HepG2 (cell line): ENCODE measurements around the gene MINDY3. TPM values are rescaled to one million over a fixed set of nuclear protein-coding genes. Genes with fewer than 3 reads are reported as not detected.

Experiments used
- FOXO1 ChIP-seq: sonication (generic); formaldehyde crosslinking; IDR thresholded peaks from 2 replicates; pipeline ENCODE4 v1.4.0; 2020; ENCODE audit warnings: missing genetic modification reagents
- MAZ ChIP-seq, 2 experiments: sonication (generic) in 1 of 2; formaldehyde crosslinking in 1 of 2; IDR thresholded peaks; 2 replicates each; pipeline versions ENCODE4 v1.5.0 to v1.6.1; 2012 to 2020; ENCODE audit warnings: low read depth in 2 of 2, mild to moderate bottlenecking in 2 of 2, borderline replicate concordance in 1 of 2, improper control_type of control experiment in 1 of 2, low read length in 1 of 2, missing genetic modification reagents in 1 of 2, moderate library complexity in 1 of 2
- NFKBIZ ChIP-seq: IDR thresholded peaks from 2 replicates; pipeline ENCODE4 v1.6.1; 2018; ENCODE audit warnings: missing genetic modification reagents, missing compliant biosample characterization
- NKX3-1 ChIP-seq: sonication (generic); formaldehyde crosslinking; IDR thresholded peaks from 2 replicates; pipeline ENCODE4 v1.5.0; 2020; ENCODE audit warnings: missing genetic modification reagents
- PAF1 ChIP-seq: IDR thresholded peaks from 2 replicates; pipeline ENCODE4 v1.6.1; 2016; ENCODE audit warnings: missing genetic modification reagents, missing compliant biosample characterization
- RBM39 ChIP-seq: fragments of 200-400 bp; formaldehyde crosslinking; IDR thresholded peaks from one replicate; pipeline ENCODE4 v1.6.1; 2018; ENCODE audit warnings: antibody characterized with exemption, mild to moderate bottlenecking, low read depth, low read length; ENCODE audit not compliant: poor library complexity, severe bottlenecking
- SMYD3 ChIP-seq: sonication (generic); formaldehyde crosslinking; IDR thresholded peaks from 2 replicates; pipeline ENCODE4 v1.8.1; 2023; ENCODE audit warnings: mild to moderate bottlenecking, missing genetic modification reagents
- SRSF4 ChIP-seq: fragments of 200-400 bp; formaldehyde crosslinking; IDR thresholded peaks from one replicate; pipeline ENCODE4 v1.6.1; 2018; ENCODE audit warnings: mild to moderate bottlenecking, low read depth, low read length, moderate library complexity; ENCODE audit not compliant: poor library complexity, severe bottlenecking
- TOPORS ChIP-seq: sonication (generic); formaldehyde crosslinking; IDR thresholded peaks from 2 replicates; pipeline ENCODE4 v1.8.0; 2023; ENCODE audit warnings: mild to moderate bottlenecking, missing genetic modification reagents
- ZNF224 ChIP-seq: sonication (generic); formaldehyde crosslinking; IDR thresholded peaks from 2 replicates; pipeline ENCODE4 v1.5.0; 2020; ENCODE audit warnings: mild to moderate bottlenecking, missing genetic modification reagents
- ZNF264 ChIP-seq: sonication (generic); formaldehyde crosslinking; IDR thresholded peaks from 2 replicates; pipeline ENCODE4 v1.4.0; 2020; ENCODE audit warnings: missing genetic modification reagents
- ZNF724P ChIP-seq: sonication (generic); formaldehyde crosslinking; IDR thresholded peaks from 2 replicates; pipeline ENCODE4 v1.8.0; 2022; ENCODE audit warnings: missing genetic modification reagents, borderline replicate concordance
- ZSCAN22 ChIP-seq: sonication (generic); formaldehyde crosslinking; IDR thresholded peaks from 2 replicates; pipeline ENCODE4 v1.4.0; 2020; ENCODE audit warnings: mild to moderate bottlenecking, missing genetic modification reagents
- polyA plus RNA-seq, 8 experiments: library from polyadenylated mRNA; depleted of rRNA in 3 of 8; stranded (reverse) in 7 of 8; unstranded in 1 of 8; fragments of >200 nt; fragmentation: Illumina TruSeq in 4 of 8; extraction: Trizol in 4 of 8; gene quantifications; 2 replicates each; pipeline versions ENCODE4 v1.2.1 to v1.2.3, GENCODE V29; 2011 to 2016; ENCODE audit warnings: low read depth in 4 of 8, missing spikeins in 1 of 8, mixed read lengths in 1 of 8; ENCODE audit not compliant: insufficient read depth in 1 of 8
- total RNA-seq, 5 experiments: library from RNA; depleted of rRNA; stranded (reverse); fragments of >200 nt; fragmentation: Illumina TruSeq; extraction: Trizol; gene quantifications; 2 replicates each; pipeline ENCODE4 v1.2.3, GENCODE V29; 2016; ENCODE audit warnings: low read depth in 1 of 5
- TF ChIP-seq, protein P1 (sequence below), 2 experiments: fragments of 450-650 bp in 1 of 2; sonication (generic) in 1 of 2; formaldehyde crosslinking in 1 of 2; IDR thresholded peaks; 2 replicates each; pipeline versions ENCODE4 v1.6.1 to v1.8.0; 2016 to 2022; ENCODE audit warnings: antibody characterized with exemption in 1 of 2, mild to moderate bottlenecking in 1 of 2, missing genetic modification reagents in 1 of 2
- TF ChIP-seq, protein P2 (sequence below): sonication (generic); formaldehyde crosslinking; IDR thresholded peaks from 2 replicates; pipeline ENCODE4 v1.5.1; 2020; ENCODE audit warnings: missing genetic modification reagents, mild to moderate bottlenecking, borderline replicate concordance
- TF ChIP-seq, protein P3 (sequence below): sonication (generic); formaldehyde crosslinking; IDR thresholded peaks from 2 replicates; pipeline ENCODE4 v1.4.0; 2020; ENCODE audit warnings: mild to moderate bottlenecking, missing genetic modification reagents

The MINDY3 gene
- total and polyA plus RNA-seq, 2 of the 13 experiments (the other 11 are each of a cell fraction or from before 2014, with no cell fraction given) = 6.4 to 17.5 TPM

DNA sequence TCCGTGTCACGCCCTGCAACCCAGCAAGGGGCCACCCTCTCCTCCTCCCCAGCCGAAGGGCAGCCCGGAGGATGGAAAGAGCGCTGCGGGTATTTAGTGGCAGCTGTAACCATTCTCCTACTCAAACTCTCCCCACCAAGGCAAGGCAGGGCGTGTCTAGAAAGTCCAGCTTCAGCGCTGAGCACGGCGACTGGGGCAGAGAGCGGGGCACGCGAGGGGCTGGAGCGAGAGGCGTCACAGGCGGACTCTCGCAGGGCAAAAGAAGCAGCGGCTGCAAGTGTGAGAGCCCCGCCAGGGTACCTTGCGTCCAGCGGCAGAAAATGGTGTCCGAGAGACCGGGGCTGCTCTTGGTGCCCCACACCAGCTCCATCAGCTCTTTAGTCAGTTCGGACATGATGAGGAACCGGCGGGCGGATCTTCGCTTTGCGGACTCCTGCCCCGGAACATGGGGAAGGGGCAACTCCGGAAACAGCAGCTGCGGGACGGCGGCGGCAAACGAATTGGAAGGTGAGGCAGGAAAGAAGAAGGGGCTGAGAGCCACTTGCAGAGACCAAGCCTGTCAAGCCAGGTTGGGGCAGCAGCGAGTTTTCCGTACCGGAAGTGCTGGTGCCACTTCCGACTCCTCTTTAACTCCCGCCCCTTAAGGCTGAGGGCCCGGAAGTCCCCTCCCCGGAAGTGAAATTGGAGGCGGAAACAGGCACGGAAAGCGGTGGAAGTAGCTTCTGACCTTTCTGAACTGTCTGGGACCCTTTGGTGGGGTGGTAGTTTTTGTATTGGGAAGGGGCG is at the start of gene MINDY3 (continued):
- TF ChIP-seq, protein P1, sequence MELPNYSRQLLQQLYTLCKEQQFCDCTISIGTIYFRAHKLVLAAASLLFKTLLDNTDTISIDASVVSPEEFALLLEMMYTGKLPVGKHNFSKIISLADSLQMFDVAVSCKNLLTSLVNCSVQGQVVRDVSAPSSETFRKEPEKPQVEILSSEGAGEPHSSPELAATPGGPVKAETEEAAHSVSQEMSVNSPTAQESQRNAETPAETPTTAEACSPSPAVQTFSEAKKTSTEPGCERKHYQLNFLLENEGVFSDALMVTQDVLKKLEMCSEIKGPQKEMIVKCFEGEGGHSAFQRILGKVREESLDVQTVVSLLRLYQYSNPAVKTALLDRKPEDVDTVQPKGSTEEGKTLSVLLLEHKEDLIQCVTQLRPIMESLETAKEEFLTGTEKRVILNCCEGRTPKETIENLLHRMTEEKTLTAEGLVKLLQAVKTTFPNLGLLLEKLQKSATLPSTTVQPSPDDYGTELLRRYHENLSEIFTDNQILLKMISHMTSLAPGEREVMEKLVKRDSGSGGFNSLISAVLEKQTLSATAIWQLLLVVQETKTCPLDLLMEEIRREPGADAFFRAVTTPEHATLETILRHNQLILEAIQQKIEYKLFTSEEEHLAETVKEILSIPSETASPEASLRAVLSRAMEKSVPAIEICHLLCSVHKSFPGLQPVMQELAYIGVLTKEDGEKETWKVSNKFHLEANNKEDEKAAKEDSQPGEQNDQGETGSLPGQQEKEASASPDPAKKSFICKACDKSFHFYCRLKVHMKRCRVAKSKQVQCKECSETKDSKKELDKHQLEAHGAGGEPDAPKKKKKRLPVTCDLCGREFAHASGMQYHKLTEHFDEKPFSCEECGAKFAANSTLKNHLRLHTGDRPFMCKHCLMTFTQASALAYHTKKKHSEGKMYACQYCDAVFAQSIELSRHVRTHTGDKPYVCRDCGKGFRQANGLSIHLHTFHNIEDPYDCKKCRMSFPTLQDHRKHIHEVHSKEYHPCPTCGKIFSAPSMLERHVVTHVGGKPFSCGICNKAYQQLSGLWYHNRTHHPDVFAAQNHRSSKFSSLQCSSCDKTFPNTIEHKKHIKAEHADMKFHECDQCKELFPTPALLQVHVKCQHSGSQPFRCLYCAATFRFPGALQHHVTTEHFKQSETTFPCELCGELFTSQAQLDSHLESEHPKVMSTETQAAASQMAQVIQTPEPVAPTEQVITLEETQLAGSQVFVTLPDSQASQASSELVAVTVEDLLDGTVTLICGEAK (IDR thresholded peaks at IDR 0.05) = peak; percentile 84
- TF ChIP-seq, protein P1 (CRISPR knock-in tag; IDR thresholded peaks at IDR 0.05) = no peak; the same call in 1 of the 2 replicates
- TF ChIP-seq ZNF224 (CRISPR knock-in tag) (0 out of 2 replicates have a peak, but pooled peaks have one; percentile 73), NFKBIZ (CRISPR knock-in tag) (no peak), PAF1 (CRISPR knock-in tag) (no peak), SRSF4 (no peak), SMYD3 (CRISPR knock-in tag) (no peak), NKX3-1 (CRISPR knock-in tag) (0 out of 2 replicates have a peak, but pooled peaks have one; percentile 12), FOXO1 (CRISPR knock-in tag) (no peak), TOPORS (peak; percentile 49; the same call in 1 of the 2 replicates), ZSCAN22 (CRISPR knock-in tag) (no peak), ZNF724P (CRISPR knock-in tag) (no peak), RBM39 (peak; percentile 44), ZNF264 (CRISPR knock-in tag) (no peak), MAZ (IDR thresholded peaks at IDR 0.05; ENCODE audit: borderline replicate concordance, low read depth, low read length) (peak; percentile 61; the same call in 1 of the 2 replicates), MAZ (CRISPR knock-in tag; IDR thresholded peaks at IDR 0.05; ENCODE audit: low read depth) (no peak; the same call in 1 of the 2 replicates)
- TF ChIP-seq, protein P2, sequence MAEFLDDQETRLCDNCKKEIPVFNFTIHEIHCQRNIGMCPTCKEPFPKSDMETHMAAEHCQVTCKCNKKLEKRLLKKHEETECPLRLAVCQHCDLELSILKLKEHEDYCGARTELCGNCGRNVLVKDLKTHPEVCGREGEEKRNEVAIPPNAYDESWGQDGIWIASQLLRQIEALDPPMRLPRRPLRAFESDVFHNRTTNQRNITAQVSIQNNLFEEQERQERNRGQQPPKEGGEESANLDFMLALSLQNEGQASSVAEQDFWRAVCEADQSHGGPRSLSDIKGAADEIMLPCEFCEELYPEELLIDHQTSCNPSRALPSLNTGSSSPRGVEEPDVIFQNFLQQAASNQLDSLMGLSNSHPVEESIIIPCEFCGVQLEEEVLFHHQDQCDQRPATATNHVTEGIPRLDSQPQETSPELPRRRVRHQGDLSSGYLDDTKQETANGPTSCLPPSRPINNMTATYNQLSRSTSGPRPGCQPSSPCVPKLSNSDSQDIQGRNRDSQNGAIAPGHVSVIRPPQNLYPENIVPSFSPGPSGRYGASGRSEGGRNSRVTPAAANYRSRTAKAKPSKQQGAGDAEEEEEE (CRISPR knock-in tag) = no peak
- TF ChIP-seq, protein P3, sequence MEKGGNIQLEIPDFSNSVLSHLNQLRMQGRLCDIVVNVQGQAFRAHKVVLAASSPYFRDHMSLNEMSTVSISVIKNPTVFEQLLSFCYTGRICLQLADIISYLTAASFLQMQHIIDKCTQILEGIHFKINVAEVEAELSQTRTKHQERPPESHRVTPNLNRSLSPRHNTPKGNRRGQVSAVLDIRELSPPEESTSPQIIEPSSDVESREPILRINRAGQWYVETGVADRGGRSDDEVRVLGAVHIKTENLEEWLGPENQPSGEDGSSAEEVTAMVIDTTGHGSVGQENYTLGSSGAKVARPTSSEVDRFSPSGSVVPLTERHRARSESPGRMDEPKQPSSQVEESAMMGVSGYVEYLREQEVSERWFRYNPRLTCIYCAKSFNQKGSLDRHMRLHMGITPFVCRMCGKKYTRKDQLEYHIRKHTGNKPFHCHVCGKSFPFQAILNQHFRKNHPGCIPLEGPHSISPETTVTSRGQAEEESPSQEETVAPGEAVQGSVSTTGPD (CRISPR knock-in tag) = no peak
